ENCODE results near the gene MUS81.

MUS81 gene

DNA sequence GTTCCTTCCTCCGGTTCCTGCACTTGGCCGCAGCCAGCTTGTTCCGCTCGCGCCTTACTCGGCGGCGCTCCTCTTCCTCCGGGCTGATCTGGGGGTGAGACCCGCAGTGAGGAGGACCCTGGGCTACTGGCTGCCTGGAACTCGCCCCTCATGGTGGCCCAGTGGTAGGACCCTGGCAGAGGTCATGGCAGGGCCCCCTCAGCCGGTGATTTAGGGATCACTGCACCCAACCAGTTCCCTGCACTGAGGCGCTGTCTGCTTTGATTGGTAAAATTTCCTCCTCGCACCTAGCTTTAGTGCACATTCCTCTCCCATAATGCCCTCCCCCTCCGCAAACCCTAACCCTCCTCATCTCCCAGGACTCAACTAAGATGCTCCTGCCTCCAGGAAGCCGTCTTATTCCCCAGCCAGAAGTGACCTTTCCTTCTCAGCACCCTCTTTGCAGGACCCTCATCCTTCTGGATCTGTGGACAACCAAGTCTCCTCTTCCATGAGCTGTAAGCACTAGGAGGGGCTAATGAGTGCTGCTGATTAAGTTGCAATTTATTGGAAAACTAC, 33.9 kb downstream of the MUS81 start:
- no peak for TF ChIP-seq EZH2phosphoT487 (conservative IDR thresholded peaks at IDR 0.05; ENCODE audit: low read length)
- TF ChIP-seq, protein P1, sequence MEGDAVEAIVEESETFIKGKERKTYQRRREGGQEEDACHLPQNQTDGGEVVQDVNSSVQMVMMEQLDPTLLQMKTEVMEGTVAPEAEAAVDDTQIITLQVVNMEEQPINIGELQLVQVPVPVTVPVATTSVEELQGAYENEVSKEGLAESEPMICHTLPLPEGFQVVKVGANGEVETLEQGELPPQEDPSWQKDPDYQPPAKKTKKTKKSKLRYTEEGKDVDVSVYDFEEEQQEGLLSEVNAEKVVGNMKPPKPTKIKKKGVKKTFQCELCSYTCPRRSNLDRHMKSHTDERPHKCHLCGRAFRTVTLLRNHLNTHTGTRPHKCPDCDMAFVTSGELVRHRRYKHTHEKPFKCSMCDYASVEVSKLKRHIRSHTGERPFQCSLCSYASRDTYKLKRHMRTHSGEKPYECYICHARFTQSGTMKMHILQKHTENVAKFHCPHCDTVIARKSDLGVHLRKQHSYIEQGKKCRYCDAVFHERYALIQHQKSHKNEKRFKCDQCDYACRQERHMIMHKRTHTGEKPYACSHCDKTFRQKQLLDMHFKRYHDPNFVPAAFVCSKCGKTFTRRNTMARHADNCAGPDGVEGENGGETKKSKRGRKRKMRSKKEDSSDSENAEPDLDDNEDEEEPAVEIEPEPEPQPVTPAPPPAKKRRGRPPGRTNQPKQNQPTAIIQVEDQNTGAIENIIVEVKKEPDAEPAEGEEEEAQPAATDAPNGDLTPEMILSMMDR (IDR thresholded peaks at IDR 0.05; ENCODE audit: insufficient read depth, low read length, poor library complexity, severe bottlenecking), result no peak
- Histone ChIP-seq H3K9me3 (ENCODE audit: insufficient read depth, low read length) (no peaks in the 10 kb centered on the region), H4K20me1 (ENCODE audit: low read depth, low read length) (no peaks in the 10 kb centered on the region), H3K4me3 (ENCODE audit: insufficient read depth, low read length, poor library complexity, severe bottlenecking) (peak overlapping the region; percentile 36), H3K27me3 (ENCODE audit: low read length) (no peaks in the 10 kb centered on the region), H3K4me2 (ENCODE audit: low read depth, low read length, poor library complexity, severe bottlenecking) (peak overlapping the region; percentile 93), H2AFZ (ENCODE audit: low read depth, low read length, severe bottlenecking) (peak overlapping the region; percentile 42), H3K9ac (ENCODE audit: low read length) (peak overlapping the region; percentile 56), H3K79me2 (ENCODE audit: insufficient read depth, low read length) (peaks cover 12% of the 10 kb centered on the region), H3K27ac (ENCODE audit: low read depth, low read length) (0 out of 2 replicates have a peak overlapping the region, but pooled peaks have one; percentile 52), H3K36me3 (ENCODE audit: low read length) (no peaks in the 10 kb centered on the region), H3F3A (ENCODE audit: insufficient read depth) (peaks cover 26% of the 10 kb centered on the region), H3K9me2 (replicated peaks; ENCODE audit: insufficient read depth, low read length) (no peaks in the 10 kb centered on the region)

DNA sequence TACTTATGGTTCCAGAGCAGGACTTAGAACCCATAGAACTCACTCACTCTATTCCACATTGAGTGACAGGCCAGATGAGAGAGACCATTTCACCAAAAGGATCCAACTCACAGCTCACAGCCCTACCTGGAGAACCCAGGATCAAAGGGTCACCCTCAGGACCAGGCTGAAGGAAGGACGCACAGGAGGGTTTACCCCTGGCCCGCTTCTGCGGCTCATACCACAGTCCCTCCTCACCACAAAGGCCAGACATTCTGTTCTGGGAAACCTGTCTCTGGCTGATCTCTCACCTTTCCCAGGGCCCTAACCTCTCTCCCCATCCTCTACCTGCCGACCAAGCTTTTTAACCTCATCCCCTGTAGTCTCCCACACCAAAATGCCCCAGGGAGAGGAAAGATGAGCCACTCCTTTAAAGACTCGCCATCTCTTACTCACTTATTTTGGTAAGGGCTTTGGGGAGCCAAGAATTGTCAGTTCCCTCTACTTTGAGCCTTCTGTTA, 35.3 kb downstream of the MUS81 start:
- Histone ChIP-seq H3K9me2 (replicated peaks; ENCODE audit: insufficient read depth, low read length) (no peaks in the 10 kb centered on the region), H3K27ac (ENCODE audit: low read depth, low read length) (no peak overlapping the region), H3K36me3 (ENCODE audit: low read length) (no peaks in the 10 kb centered on the region), H4K20me1 (ENCODE audit: low read depth, low read length) (no peaks in the 10 kb centered on the region), H3F3A (ENCODE audit: insufficient read depth) (peaks cover 14% of the 10 kb centered on the region), H3K9ac (ENCODE audit: low read length) (no peak overlapping the region), H2AFZ (ENCODE audit: low read depth, low read length, severe bottlenecking) (no peak overlapping the region), H3K79me2 (ENCODE audit: insufficient read depth, low read length) (peaks cover 12% of the 10 kb centered on the region), H3K27me3 (ENCODE audit: low read length) (no peaks in the 10 kb centered on the region), H3K4me3 (ENCODE audit: insufficient read depth, low read length, poor library complexity, severe bottlenecking) (no peak overlapping the region), H3K4me2 (ENCODE audit: low read depth, low read length, poor library complexity, severe bottlenecking) (no peak overlapping the region), H3K9me3 (ENCODE audit: insufficient read depth, low read length) (no peaks in the 10 kb centered on the region)
- TF ChIP-seq EZH2phosphoT487 (conservative IDR thresholded peaks at IDR 0.05; ENCODE audit: low read length), result no peak
- TF ChIP-seq, protein P1 (IDR thresholded peaks at IDR 0.05; ENCODE audit: insufficient read depth, low read length, poor library complexity, severe bottlenecking), result no peak

DNA sequence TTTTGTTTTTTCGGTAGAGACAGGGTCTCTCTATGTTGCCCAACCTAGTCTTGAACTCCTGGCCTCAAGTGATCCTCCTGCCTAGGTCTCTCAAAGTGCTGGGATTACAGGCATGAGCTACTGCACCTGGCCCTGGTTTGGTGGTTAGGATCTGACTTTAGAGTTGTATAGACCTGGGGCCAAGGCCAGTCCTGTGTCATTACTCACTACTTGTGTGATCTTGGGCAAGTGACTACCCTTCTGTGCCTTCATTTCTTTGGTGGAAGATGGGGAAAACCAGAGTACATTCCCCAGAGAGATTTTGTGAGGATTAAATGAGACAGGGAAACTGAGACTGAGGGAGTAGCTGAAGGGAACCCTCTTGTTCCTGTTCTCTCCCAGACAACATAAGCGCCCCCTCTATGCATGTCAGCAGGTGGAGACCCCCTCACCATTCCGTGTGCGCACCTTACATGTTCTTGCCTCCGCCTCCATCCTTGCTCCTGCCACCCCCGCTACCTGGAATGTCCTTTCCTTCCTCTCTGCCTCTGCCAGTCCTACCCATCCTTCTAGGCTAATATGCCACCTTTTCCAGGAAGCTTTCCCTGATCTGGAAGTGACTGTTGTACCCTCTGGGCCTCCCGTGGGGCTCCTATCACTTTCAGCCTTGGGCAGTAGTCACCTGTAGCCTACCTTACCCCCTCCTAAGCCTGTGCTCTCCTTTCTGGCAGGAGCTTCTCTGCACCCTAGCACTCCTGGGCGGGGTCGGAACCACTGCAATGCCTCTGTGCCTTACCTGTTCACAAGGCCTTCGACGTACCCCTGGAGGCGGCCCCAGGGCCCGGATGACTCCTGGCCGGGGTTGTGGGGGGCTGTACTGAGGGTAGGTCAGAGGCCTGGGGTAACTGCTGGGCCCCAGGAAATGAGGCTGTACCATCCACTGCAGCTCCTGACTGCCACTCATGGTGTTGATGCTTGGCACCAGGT, 36.1 kb downstream of the MUS81 start:
- H3K4me3 ChIP-seq (ENCODE audit: insufficient read depth, low read length, poor library complexity, severe bottlenecking), result no peak overlapping the region
- no peaks in the 10 kb centered on the region for H4K20me1 ChIP-seq (ENCODE audit: low read depth, low read length)
- no peak overlapping the region for H3K27ac ChIP-seq (ENCODE audit: low read depth, low read length)
- H3K27me3 ChIP-seq (ENCODE audit: low read length), result no peaks in the 10 kb centered on the region
- TF ChIP-seq EZH2phosphoT487 (conservative IDR thresholded peaks at IDR 0.05; ENCODE audit: low read length), result no peak
- H3K79me2 ChIP-seq (ENCODE audit: insufficient read depth, low read length), result peaks cover 9% of the 10 kb centered on the region
- H3K4me2 ChIP-seq (ENCODE audit: low read depth, low read length, poor library complexity, severe bottlenecking), result no peak overlapping the region
- no peaks in the 10 kb centered on the region for H3K9me3 ChIP-seq (ENCODE audit: insufficient read depth, low read length)
- no peaks in the 10 kb centered on the region for H3K9me2 ChIP-seq (replicated peaks; ENCODE audit: insufficient read depth, low read length)
- H3K9ac ChIP-seq (ENCODE audit: low read length), result no peak overlapping the region
- H2AFZ ChIP-seq (ENCODE audit: low read depth, low read length, severe bottlenecking), result no peak overlapping the region
- peaks cover 14% of the 10 kb centered on the region for H3F3A ChIP-seq (ENCODE audit: insufficient read depth)
- H3K36me3 ChIP-seq (ENCODE audit: low read length), result no peaks in the 10 kb centered on the region
